GM18907 (cell line): Measurements from ENCODE around the gene MLLT6.
A peak's percentile ranks its signal among the peaks of the same experiment; 100 is the strongest.

Experiments
- ATAC-seq: cut with Tn5 transposase; IDR thresholded peaks from one replicate; pipeline ENCODE4 v1.9.1; 2021; ENCODE audit warnings: mild to moderate bottlenecking, moderate library complexity; ENCODE audit not compliant: unreplicated experiment

The MLLT6 gene

GRCh38 chr17:38704606-38705522 lies at the start of gene MLLT6:
Gene MLLT6, plus strand, starts transcription at chr17:38705273. Its CDS starts 360 bp downstream, at chr17:38705633.
- ATAC-seq: no peak

DNA sequence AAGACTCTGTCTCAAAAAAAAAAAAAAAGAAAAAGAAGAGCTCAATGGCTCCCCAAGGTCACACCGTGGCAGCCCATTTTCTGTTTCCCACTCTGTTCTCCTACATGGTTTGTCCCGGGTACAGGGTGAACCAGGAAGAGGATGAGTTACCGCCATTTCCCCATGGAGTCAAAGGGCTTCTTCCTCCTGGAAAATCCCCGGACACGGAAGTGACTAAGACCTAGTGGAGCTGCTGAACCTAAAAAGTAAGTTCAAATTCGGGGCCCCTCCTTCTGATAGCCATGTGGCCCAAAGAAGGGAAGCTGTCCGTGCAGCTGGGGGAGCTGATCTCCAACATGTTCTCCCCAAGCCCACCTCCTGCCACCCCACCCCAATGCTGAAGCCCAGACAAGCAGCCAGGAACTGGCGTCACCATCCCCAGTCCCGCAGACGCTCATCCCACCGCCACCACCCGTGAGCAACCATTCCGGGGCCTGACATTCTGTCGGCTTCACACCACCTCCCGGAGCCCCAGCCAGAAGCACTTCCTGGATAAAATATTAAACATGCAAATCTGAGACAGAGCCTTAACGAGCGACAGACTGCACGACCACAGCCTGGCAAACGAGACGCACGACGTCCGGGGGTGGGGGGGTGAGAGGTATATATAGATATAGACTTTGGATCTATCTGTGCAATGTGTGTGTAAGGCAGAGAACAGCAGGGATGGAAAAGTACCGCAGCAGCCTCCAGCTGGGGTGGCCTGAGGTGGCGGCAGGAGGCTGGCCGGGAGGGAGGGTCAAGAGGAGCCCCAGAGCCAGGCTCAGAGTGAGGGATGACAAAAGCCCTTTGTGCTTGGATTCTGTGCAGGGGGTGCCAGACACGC lies 47.9 kb upstream of the MLLT6 start:
- no peak for ATAC-seq

DNA sequence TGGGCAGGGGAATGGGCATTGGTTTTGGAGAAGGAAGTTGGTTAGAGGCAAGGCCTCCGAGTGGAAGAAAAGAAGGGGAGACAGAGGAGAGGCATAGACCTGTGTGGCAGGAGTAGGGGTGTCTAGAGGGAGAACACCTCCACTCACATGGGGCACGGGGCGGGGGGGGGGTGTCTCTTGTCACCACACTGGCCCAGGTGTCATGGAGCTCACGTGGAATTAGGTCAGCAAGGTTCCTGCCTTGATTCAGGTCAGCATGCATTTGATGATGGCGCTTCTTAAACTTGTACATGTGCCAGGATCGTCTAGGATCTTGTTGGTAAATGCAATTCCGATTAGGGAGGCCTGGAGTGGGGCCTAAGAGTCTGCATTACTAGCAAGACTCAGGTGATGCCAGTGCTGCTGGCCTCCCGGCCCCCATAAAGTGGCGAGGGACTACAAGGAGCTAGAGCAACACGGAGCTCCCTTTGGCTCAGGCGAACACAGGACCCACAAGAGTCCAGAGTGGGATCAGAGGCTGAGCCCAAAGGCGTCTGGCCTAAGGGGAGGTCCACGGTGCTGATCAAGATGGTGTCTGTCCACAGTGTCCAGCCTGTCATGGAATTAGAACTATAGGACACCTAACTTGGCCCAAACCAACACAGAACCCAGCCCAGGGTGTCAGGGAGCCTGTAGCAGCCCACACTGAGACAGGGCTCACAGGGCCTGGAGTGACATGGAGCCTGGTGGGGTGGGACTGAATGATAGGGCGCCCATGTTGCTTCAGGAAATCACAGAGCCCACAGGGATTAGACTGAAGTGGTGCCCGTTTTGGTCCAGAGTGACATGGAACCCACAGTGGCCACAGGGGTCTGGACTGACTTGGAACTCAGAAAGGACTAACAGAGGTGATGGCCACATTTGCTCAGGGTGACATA lies 47.0 kb upstream of the MLLT6 start:
- no peak for ATAC-seq

- ATAC-seq: no peak
These were observed 46.2 kb upstream of the MLLT6 start for GRCh38 chr17:38658741-38659345.

DNA sequence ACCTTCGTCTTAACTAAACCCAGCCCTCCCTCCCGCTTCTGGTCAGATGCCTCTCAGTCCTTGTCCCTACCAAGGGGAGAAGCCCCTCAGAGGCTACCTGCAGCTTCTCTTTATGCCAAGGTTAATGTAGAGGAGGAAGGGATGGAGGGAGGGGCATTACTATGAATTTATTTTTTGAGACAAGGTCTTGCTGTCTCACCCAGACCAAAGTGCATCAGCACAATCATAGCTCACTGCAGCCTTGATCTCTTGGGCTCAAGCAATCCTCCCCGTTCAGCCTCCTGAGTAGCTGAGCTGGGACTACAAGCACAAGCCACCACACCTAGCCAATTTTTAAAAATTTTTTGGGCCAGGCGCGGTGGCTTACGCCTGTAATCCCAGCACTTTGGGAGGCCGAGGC lies 45.7 kb upstream of the MLLT6 start:
- no peak for ATAC-seq

DNA sequence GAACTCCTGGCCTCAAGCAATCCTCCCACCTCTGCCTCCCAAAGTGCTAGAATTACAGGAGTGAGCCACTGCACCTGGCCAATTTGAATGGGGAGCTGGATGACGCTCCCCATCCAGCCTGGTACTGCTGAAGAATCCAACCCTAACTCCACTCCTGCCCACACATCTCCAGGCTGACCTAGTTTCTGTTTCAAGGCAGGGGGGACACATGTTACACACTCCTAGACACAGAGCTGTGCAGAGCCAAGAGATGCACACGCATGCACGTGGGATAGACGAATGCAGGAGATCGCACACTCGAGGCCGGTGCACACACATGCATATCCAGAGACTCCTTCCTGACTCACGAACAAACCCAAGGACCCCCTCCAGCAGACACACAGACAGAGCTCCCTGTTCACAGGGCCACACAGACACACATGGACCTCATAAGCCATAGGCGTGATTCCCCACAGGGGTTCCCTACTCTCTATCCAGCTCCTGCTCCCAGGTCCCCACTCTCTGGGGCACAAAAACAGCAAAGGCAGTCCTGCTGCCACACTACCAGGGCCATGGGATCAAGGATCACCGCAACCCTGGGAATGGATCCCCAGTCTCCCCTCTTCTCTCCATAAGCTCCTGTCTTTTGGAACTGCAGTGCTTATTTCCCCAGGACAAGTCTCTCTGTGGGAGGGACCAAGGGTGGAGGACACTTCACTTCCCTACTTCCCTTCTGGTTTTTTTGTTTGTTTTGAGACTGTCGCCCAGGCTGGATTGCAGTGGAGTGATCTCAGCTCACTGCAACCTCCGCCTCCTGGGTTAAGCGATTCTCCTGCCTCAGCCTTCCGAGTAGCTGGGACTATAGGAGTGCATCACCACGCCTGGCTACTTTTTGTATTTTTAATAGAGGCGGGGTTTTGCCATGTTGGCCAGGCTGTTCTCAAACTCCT lies 44.7 kb upstream of the MLLT6 start:
- no peak for ATAC-seq

- no peak for ATAC-seq
These were observed 41.8 kb upstream of the MLLT6 start for GRCh38 chr17:38663125-38663751.

DNA sequence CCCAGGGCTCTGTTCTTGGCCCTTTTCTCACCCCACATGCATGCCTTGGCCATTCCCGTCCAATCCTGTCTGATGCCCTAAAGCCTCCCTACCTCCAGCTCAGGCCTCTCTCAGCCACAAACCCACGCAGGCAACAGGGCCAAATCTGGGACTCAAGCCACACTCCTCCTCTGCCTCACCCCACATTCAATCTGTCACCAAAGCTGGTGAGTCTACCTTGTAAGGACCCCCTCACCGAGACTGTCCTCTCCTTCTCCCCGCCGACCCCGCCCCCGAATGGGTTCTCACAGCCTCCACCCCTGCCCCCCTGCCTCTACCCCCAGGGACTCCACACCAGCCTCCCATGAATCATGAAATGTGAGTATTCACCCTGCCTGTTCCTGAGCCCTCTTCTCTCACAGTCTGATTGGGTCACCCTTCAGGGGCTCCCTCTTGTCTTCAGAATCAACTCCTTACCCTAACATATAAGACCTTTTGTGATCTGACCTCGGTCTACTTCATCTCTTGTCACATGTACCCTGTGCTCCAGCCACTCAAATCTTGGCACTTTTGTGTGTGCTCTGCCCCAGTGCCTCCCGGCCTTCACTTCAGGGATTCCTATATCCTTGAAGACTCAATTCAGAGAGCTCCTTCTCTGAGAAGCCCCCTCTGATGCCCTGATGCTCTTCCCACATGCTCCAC lies 41.0 kb upstream of the MLLT6 start:
- no peak for ATAC-seq

DNA sequence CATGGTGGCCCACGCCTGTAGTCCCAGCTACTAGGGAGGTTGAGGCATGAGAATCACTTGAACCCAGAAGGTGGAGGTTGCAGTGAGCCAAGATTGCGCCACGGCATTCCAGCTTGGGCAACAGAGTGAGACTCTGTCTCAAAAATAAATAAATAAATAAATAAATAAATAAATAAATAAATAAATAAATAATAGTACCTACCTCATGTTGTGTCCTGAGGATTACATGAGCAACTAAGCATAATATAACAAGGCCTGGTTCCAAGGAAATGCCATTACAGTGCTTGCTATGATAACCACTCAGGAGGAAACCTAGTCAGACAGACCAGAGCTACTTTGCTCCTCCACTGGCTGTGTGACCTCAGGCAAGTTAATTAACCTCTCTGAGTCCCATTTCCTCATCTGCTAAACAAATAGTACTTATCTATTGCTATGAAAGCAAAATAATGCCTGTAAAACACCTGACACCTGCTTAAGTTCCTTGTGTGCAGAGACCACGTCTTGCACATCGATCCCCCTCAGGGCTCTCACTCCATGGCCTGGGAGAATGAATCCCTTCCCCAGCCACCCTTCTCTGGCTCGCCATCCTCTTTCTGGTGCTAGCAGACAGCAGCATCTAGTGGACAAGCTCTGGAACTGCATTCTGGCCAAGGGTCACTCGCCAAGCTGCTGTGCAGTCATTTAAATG lies 37.8 kb upstream of the MLLT6 start:
- ATAC-seq: no peak

GRCh38 chr17:38667787-38668122 lies 37.3 kb upstream of the MLLT6 start:
- ATAC-seq: no peak

DNA sequence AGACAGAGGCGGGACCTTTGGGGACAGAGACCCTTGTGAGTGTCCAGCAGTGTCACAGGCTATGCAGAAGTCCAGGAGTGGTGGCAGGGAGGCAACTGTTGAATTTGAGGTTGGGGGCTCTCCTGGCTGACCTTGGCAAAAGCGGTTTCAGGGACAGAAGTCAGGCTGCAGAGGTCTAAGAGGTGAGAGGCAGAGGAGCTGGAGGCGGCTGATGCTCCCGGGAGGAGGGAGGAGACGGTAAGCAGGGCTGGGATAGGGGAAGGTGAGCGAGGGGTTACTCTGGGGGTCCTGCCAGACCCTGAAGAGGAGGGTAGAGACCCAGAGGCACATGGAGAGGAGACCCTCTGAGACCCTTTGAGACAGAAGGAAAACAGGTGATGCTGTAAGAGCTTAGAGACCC lies 35.6 kb upstream of the MLLT6 start:
- ATAC-seq: no peak

DNA sequence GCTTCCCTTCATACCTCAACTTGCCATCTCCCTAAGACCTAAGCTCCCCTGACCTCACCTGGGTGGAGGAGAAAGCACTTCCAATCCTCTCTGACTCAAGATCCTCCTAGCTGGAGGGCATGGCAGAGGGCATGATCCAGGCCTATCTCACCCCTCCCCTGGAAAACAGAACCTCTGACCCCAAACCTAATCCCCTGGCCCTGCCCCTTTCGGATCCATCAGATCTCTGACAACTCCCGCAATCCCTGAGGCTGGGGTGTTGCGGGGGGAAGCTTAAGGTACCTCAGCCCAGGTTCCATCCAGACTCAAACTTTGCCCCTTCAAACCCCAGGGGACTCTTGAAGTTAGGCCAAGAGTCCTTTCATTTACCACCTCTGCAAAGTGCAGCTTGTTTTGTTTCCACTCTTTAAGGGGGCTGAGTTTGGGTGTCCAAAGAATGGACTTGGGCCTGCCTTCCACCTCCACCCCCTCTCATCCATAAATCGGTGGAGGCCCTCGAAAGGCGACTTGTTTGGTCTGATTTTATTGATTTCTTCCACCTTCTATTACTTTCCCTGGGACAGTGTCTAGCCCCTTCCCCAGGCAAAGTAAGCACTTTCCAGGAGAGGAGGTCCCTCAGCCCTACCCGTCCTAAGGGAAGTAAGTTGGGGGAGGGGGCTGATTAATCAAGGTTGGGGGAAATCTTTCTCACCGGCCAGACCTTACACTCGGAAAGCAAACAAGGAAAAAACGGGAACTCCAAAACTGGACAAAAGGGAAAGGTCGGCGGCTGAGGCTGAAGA lies 32.9 kb upstream of the MLLT6 start:
- no peak for ATAC-seq

GRCh38 chr17:38672788-38673706 lies 32.0 kb upstream of the MLLT6 start:
- no peak for ATAC-seq

DNA sequence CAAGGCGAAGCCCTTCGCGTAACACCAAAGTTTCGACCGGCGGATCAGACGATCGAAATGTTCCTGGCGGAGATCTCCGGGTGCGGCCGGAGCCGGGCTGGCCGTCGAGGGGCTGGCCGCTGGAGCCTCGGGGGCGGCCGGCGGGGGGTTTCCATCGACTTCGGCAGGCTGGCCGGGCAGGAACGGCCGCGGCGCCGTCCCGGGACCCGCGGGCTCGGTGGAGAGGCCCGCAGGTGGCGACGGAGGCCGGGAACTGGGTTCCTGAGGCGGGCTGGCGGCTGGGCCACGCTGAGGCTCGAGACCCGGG lies 31.4 kb upstream of the MLLT6 start:
- ATAC-seq: no peak

DNA sequence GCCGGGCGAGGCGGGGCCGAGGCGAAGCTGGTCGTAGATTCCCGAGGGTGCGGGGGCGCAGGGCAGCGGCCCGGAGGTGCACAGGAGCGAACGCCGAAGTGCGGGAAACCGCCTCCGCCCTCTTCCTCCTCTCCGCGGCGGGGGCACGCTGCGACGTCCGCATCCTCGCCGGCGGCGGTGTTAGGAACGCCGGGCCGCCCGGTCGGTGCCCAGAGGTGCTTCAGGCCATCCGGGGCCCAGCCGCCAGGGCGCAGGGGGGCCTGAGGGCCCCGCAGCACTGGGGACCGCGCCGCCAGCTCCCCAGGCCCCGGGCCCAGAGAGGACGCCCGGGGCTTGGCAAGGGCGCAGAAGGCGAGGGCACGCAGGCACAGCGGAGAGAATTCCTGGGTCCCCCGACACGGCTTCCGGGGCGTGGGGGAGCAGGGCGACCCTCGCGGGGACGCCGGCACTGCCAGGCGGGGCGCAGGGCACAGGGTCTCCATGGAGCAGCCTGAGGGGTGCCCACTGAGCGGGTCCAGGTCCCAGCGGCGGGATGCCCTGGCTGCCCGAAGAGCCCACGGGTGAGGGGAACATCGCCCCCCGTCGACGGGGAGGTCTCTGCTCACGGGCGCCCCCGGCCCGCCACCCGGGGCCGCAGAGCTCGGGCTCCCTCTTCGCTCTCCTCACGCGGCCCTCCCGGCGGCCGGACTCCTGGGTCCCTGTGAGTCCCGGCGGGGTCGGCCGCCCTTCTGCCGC lies 30.9 kb upstream of the MLLT6 start:
- peak; percentile 24 for ATAC-seq
